SK-N-SH treated with all-trans-retinoic acid at 6 μM for 48 hours (cell line): ENCODE results near the gene TFPT.

Experiments used
- ATAC-seq: fragments of 200-7000 bp; cut with Tn5 transposase; 3 replicates; pipeline ENCODE4 v1.9.1; 2020; ENCODE audit warnings: mild to moderate bottlenecking, moderate library complexity
- ARNTL ChIP-seq: fragments of 450-650 bp; formaldehyde crosslinking; IDR thresholded peaks from 2 replicates; pipeline ENCODE4 v1.5.0; 2020; ENCODE audit warnings: low read depth, mild to moderate bottlenecking, moderate library complexity, borderline replicate concordance
- BACH2 ChIP-seq: fragments of 250-450 bp; sonication (Bioruptor Pico); IDR thresholded peaks from 2 replicates; pipeline ENCODE4 v1.9.0; 2021; ENCODE audit warnings: mild to moderate bottlenecking, borderline replicate concordance
- CSDC2 ChIP-seq: fragments of 250-450 bp; sonication (Bioruptor Pico); IDR thresholded peaks from 2 replicates; pipeline ENCODE4 v1.5.0; 2020; ENCODE audit warnings: mild to moderate bottlenecking, moderate library complexity
- CSRNP3 ChIP-seq: fragments of 250-450 bp; sonication (Bioruptor Pico); IDR thresholded peaks from 2 replicates; pipeline ENCODE4 v1.5.1; 2021; ENCODE audit warnings: mild to moderate bottlenecking, moderate library complexity
- ESRRG ChIP-seq: fragments of 250-450 bp; sonication (Bioruptor Pico); IDR thresholded peaks from 2 replicates; pipeline ENCODE4 v1.6.1; 2021; ENCODE audit warnings: mild to moderate bottlenecking
- GLIS3 ChIP-seq: fragments of 250-450 bp; sonication (Bioruptor Pico); IDR thresholded peaks from 2 replicates; pipeline ENCODE4 v1.5.0; 2020; ENCODE audit warnings: mild to moderate bottlenecking, moderate library complexity
- ISL1 ChIP-seq: fragments of 250-450 bp; sonication (Bioruptor Pico); IDR thresholded peaks from 2 replicates; pipeline ENCODE4 v2.1.2; 2022; ENCODE audit warnings: mild to moderate bottlenecking, moderate library complexity
- OSR1 ChIP-seq: fragments of 250-450 bp; sonication (Bioruptor Pico); IDR thresholded peaks from 2 replicates; pipeline ENCODE4 v1.8.0; 2022; ENCODE audit warnings: moderate library complexity, mild to moderate bottlenecking, inconsistent platforms
- PATZ1 ChIP-seq: fragments of 250-450 bp; sonication (Bioruptor Pico); IDR thresholded peaks from 2 replicates; pipeline ENCODE4 v1.8.0; 2020; ENCODE audit warnings: mild to moderate bottlenecking, moderate library complexity, borderline replicate concordance
- POU6F1 ChIP-seq: fragments of 250-450 bp; sonication (Bioruptor Pico); IDR thresholded peaks from 2 replicates; pipeline ENCODE4 v1.8.0; 2021; ENCODE audit warnings: low read depth, mild to moderate bottlenecking, moderate library complexity, borderline replicate concordance
- TSHZ2 ChIP-seq: fragments of 250-450 bp; sonication (Bioruptor Pico); IDR thresholded peaks from 2 replicates; pipeline ENCODE4 v1.5.0; 2020; ENCODE audit warnings: mild to moderate bottlenecking, moderate library complexity
- ZC3H10 ChIP-seq: fragments of 250-450 bp; sonication (Bioruptor Pico); IDR thresholded peaks from 2 replicates; pipeline ENCODE4 v1.5.1; 2021; ENCODE audit warnings: mild to moderate bottlenecking, moderate library complexity
- ZNF565 ChIP-seq: fragments of 450-650 bp; formaldehyde crosslinking; conservative IDR thresholded peaks from 2 replicates; pipeline ENCODE4 v1.5.0; 2020; ENCODE audit warnings: low read depth, mild to moderate bottlenecking, moderate library complexity
- ZNF70 ChIP-seq: fragments of 450-650 bp; formaldehyde crosslinking; IDR thresholded peaks from 2 replicates; pipeline ENCODE4 v1.5.0; 2020; ENCODE audit warnings: mild to moderate bottlenecking, moderate library complexity
- ZNF8 ChIP-seq: fragments of 450-650 bp; formaldehyde crosslinking; IDR thresholded peaks from 2 replicates; pipeline ENCODE4 v1.5.0; 2020; ENCODE audit warnings: mild to moderate bottlenecking, moderate library complexity

TFPT gene

GRCh38 chr19:54160854-54161253 is 45.4 kb upstream of the TFPT start (continued):
- TF ChIP-seq ZNF8 (CRISPR knock-in tag): no peak
- TF ChIP-seq OSR1 (CRISPR knock-in tag): no peak
- TF ChIP-seq CSRNP3 (CRISPR knock-in tag): no peak
- no peak for TF ChIP-seq CSDC2 (CRISPR knock-in tag)
- TF ChIP-seq ZNF70 (CRISPR knock-in tag): no peak
- TF ChIP-seq, all 23 proteins: peak for 0

GRCh38 chr19:54160182-54160811 is 44.8 kb upstream of the TFPT start:
- peak; percentile 11 for ATAC-seq
- no peak for TF ChIP-seq PATZ1 (CRISPR knock-in tag)
- no peak for TF ChIP-seq TSHZ2 (CRISPR knock-in tag)
- no peak for TF ChIP-seq GLIS3
- no peak for TF ChIP-seq ARNTL (CRISPR knock-in tag)
- no peak for TF ChIP-seq CSDC2 (CRISPR knock-in tag)

GRCh38 chr19:54159352-54160181 is 44.1 kb upstream of the TFPT start, which contains the start of gene LENG1:
TSS of gene LENG1 (minus strand) at chr19:54159721. CDS start at chr19:54159695, 26 bp downstream.
- TF ChIP-seq ZC3H10 (CRISPR knock-in tag) (no peak), ZNF70 (CRISPR knock-in tag) (no peak), CSRNP3 (CRISPR knock-in tag) (no peak), ARNTL (CRISPR knock-in tag) (no peak), POU6F1 (CRISPR knock-in tag) (no peak), BACH2 (no peak), ESRRG (CRISPR knock-in tag) (no peak), ISL1 (CRISPR knock-in tag) (no peak), CSDC2 (CRISPR knock-in tag) (no peak), TSHZ2 (CRISPR knock-in tag) (no peak), ZNF565 (CRISPR knock-in tag) (no peak)
- ATAC-seq: peak; percentile 92
